Natural killer cell (primary cell): Measurements from ENCODE around the gene CXCR1. TPM values are rescaled to one million over a fixed set of nuclear protein-coding genes. Genes with fewer than 3 reads are reported as not detected.

ENCODE experiments used
- ATAC-seq, 3 donors: fragments of 150-1000 bp in 2 of 3; fragments of 200-7000 bp in 1 of 3; cut with Tn5 transposase; 1 replicate in 1 of 3; 2 replicates in 2 of 3; pipeline ENCODE4 v1.10.0; 2021; ENCODE audit warnings: mild to moderate bottlenecking in 2 of 3, moderate library complexity in 2 of 3
- DNase-seq, 2 donors: peaks; one replicate each; pipeline versions ENCODE4 v3.0.0 to v3.0.0-alpha.2; 2013 to 2021; ENCODE audit warnings: mixed read lengths in 1 of 2
- H3K27ac ChIP-seq: one replicate; pipeline ENCODE4 v1.5.1; 2013; ENCODE audit warnings: mild to moderate bottlenecking, low read length
- H3K27me3 ChIP-seq: one replicate; pipeline ENCODE4 v1.6.1; 2013; ENCODE audit warnings: low read length; ENCODE audit not compliant: control insufficient read depth, insufficient read depth
- H3K36me3 ChIP-seq: one replicate; pipeline ENCODE4 v1.6.1; 2013; ENCODE audit warnings: low read length; ENCODE audit not compliant: control insufficient read depth, insufficient read depth
- H3K4me1 ChIP-seq: one replicate; pipeline ENCODE4 v1.6.1; 2013; ENCODE audit warnings: low read length; ENCODE audit not compliant: control insufficient read depth, insufficient read depth
- H3K4me3 ChIP-seq: one replicate; pipeline ENCODE4 v1.5.1; 2013; ENCODE audit warnings: low read length
- H3K9me3 ChIP-seq: one replicate; pipeline ENCODE4 v1.6.1; 2013; ENCODE audit warnings: low read length; ENCODE audit not compliant: control insufficient read depth, insufficient read depth
- H3K27ac Mint-ChIP-seq, 2 donors: one replicate each; pipeline ENCODE4 v1.8.0; 2022; ENCODE audit warnings: mild to moderate bottlenecking in 2 of 2, mixed read lengths in 2 of 2, moderate library complexity in 1 of 2
- H3K27me3 Mint-ChIP-seq, 2 donors: one replicate each; pipeline ENCODE4 v1.8.0; 2022; ENCODE audit warnings: low read depth in 2 of 2, mixed read lengths in 2 of 2
- H3K36me3 Mint-ChIP-seq: one replicate; pipeline ENCODE4 v1.8.0; 2022; ENCODE audit warnings: mixed read lengths
- H3K4me1 Mint-ChIP-seq, 2 donors: one replicate each; pipeline ENCODE4 v1.8.0; 2022; ENCODE audit warnings: mixed read lengths in 2 of 2
- H3K4me3 Mint-ChIP-seq: one replicate; pipeline ENCODE4 v1.8.0; 2022; ENCODE audit warnings: mild to moderate bottlenecking, moderate library complexity, mixed read lengths
- H3K9me3 Mint-ChIP-seq, 2 donors: one replicate each; pipeline ENCODE4 v1.8.0; 2022; ENCODE audit warnings: mixed read lengths in 2 of 2
- WGBS: methylation state at CpG from one replicate; pipeline ENCODE4 v1.1.7; 2013; ENCODE audit warnings: missing lambda C conversion rate; ENCODE audit not compliant: insufficient coverage; 5-methylcytosine and 5-hydroxymethylcytosine counted together
- intact Hi-C: fragments of 100-400 bp; cut with micrococcal nuclease; formaldehyde crosslinking; loops from one replicate; pipeline ENCODE4 v1.14.2; 2022
- total RNA-seq, 4 donors: library from RNA; stranded (reverse); fragments of 120-200 nt in 1 of 4; gene quantifications; one replicate each; pipeline versions ENCODE4 v1.2.3 to v1.2.4, GENCODE V29; 2013 to 2022
- TF ChIP-seq, protein P1 (sequence below): fragments of 200-600 bp; IDR thresholded peaks from one replicate; pipeline ENCODE4 v1.8.0; 2022; ENCODE audit warnings: antibody characterized with exemption

CXCR1 gene
- total RNA-seq, 3 donors from 2014 or later (not counting 1 experiment from before 2014, with no cell fraction given), result 9.1 to 19.2 (median 10.6) TPM

DNA sequence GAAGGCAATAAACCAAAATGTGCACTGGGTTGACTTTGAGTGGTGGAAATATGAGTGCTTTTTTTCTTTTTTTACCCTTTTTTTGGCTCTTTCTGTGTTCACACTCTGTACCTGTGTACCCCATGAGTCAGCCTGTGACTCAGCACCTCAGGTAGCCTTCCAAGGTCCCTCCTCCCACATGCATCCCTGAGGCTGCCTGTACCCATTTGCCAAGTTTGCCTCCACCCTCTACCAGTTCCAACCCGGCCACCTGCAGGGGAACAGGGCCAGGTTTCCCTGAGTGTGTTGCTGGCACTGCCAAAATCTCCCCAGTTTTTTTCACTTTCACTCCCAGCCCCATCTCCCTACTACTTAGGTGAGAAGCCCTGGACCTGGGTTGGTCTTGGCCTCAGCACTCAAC, 14.0 kb downstream of the CXCR1 start:
- peaks cover 17 to 19% of the 10 kb centered on the region in 2 donors for H3K4me1 Mint-ChIP-seq
- Histone ChIP-seq H3K27me3 (no peaks in the 10 kb centered on the region), H3K4me3 (no peak overlapping the region), H3K27ac (no peak overlapping the region), H3K4me1 (no peaks in the 10 kb centered on the region), H3K36me3 (no peaks in the 10 kb centered on the region), H3K9me3 (no peaks in the 10 kb centered on the region)
- TF ChIP-seq, protein P1, sequence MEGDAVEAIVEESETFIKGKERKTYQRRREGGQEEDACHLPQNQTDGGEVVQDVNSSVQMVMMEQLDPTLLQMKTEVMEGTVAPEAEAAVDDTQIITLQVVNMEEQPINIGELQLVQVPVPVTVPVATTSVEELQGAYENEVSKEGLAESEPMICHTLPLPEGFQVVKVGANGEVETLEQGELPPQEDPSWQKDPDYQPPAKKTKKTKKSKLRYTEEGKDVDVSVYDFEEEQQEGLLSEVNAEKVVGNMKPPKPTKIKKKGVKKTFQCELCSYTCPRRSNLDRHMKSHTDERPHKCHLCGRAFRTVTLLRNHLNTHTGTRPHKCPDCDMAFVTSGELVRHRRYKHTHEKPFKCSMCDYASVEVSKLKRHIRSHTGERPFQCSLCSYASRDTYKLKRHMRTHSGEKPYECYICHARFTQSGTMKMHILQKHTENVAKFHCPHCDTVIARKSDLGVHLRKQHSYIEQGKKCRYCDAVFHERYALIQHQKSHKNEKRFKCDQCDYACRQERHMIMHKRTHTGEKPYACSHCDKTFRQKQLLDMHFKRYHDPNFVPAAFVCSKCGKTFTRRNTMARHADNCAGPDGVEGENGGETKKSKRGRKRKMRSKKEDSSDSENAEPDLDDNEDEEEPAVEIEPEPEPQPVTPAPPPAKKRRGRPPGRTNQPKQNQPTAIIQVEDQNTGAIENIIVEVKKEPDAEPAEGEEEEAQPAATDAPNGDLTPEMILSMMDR, result no peak
- H3K36me3 Mint-ChIP-seq, result no peaks in the 10 kb centered on the region
- intact Hi-C loops, result no loop called here
- H3K9me3 Mint-ChIP-seq, result no peaks in the 10 kb centered on the region
- ATAC-seq, result no peak
- no peak overlapping the region for H3K27ac Mint-ChIP-seq
- 100% methylated on average over 1 of the region's 1 CpG for WGBS
- no peak overlapping the region for H3K4me3 Mint-ChIP-seq
- no peak for DNase-seq
- H3K27me3 Mint-ChIP-seq, result peaks cover 0 to 5% of the 10 kb centered on the region in 2 donors

DNA sequence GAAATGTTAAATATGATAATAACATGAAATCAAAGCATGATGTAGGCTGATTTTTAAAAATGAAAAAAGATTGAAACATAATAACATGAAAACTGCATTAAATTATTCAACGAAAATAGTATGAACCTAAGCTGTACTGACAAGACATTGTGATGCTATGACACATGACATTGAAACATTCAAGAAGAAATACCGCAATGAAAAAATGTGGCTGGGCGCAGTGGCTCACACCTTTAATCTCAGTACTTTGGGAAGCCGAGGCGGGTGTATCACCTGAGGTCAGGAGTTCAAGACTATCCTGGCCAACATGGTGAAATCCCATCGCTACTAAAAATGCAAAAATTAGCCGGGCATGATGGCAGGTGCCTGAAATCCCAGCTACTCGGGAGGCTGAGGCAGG, 14.6 kb downstream of the CXCR1 start:
- TF ChIP-seq, protein P1, result no peak
- WGBS, result 91% methylated on average over 8 of the region's 8 CpGs
- DNase-seq (no peak), ATAC-seq (no peak)
- no peak overlapping the region for H3K4me3 Mint-ChIP-seq
- intact Hi-C loops, result no loop called here
- no peak overlapping the region for H3K27ac Mint-ChIP-seq
- H3K27me3 ChIP-seq, result no peaks in the 10 kb centered on the region
- H3K27ac ChIP-seq, result no peak overlapping the region
- no peaks in the 10 kb centered on the region for H3K9me3 Mint-ChIP-seq
- H3K4me1 ChIP-seq, result no peaks in the 10 kb centered on the region
- no peaks in the 10 kb centered on the region for H3K36me3 ChIP-seq
- H3K27me3 Mint-ChIP-seq, result peaks cover 0 to 5% of the 10 kb centered on the region in 2 donors
- H3K36me3 Mint-ChIP-seq, result no peaks in the 10 kb centered on the region
- H3K4me3 ChIP-seq, result no peak overlapping the region
- H3K4me1 Mint-ChIP-seq, result peaks cover 17 to 19% of the 10 kb centered on the region in 2 donors
- no peaks in the 10 kb centered on the region for H3K9me3 ChIP-seq

DNA sequence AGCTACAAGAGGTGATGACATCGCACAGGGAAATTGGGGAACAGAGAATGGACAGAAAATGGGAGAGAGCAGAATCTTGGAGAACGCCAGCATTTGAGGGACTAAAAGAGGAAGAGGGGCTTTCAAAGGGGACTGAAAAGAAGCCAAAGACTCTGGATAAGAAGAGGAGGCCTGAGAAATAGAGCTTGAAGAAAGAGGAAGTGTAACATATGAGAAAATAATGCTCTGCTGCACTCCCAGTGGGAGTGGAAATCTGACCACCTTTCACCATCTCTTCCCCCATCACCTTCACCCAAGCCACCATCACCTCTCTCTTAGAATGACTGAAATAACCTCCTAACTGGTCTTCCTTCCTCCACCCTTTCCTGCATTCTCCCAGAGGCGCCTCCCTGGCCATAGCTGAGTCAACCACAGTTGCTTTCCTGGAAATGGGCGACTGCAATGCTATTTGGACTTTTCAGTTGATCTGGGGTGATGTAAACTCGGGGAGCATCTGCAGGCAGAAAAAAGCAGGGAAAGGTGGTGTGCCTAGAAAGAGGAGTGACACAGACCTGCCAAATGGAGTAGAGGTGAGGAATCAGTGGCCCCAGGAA, 16.8 kb downstream of the CXCR1 start:
- no peaks in the 10 kb centered on the region for H3K4me1 ChIP-seq
- Mint-ChIP-seq H3K4me3 (no peak overlapping the region), H3K4me1 (peaks cover 17 to 19% of the 10 kb centered on the region in 2 donors), H3K9me3 (no peaks in the 10 kb centered on the region), H3K27ac (no peak overlapping the region), H3K36me3 (peaks cover 5% of the 10 kb centered on the region), H3K27me3 (peaks cover 0 to 5% of the 10 kb centered on the region in 2 donors)
- intact Hi-C loops, result no loop called here
- 63% methylated on average over 5 of the region's 5 CpGs for WGBS
- DNase-seq (no peak), ATAC-seq (no peak)
- H3K9me3 ChIP-seq, result no peaks in the 10 kb centered on the region
- no peaks in the 10 kb centered on the region for H3K27me3 ChIP-seq
- TF ChIP-seq, protein P1, result no peak
- no peak overlapping the region for H3K27ac ChIP-seq
- H3K36me3 ChIP-seq, result no peaks in the 10 kb centered on the region
- H3K4me3 ChIP-seq, result no peak overlapping the region

DNA sequence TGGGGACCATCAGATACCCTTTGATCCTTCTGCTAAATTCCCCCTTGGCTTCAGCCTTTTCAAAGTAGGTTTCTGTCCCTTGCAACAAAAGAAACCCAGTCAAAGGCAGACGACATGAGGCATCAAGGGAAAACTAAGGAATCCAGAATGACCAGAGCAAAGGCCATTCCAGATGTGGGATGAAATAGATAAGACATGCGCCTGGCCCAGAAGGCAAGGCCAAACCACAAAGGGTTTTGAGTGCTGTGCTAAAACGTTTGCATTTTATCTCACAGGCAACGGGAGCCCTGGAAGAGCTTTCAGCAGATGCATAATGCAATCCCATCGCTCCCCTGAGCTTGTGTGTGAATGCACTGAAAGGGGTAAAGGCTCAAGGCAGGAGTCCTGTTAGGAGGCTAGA, 17.7 kb downstream of the CXCR1 start:
- Mint-ChIP-seq H3K9me3 (no peaks in the 10 kb centered on the region), H3K36me3 (peaks cover 5% of the 10 kb centered on the region), H3K27me3 (peaks cover 0 to 4% of the 10 kb centered on the region in 2 donors), H3K4me3 (no peak overlapping the region), H3K4me1 (peaks cover 15 to 17% of the 10 kb centered on the region in 2 donors), H3K27ac (no peak overlapping the region)
- DNase-seq, result no peak
- Histone ChIP-seq H3K9me3 (no peaks in the 10 kb centered on the region), H3K27me3 (no peaks in the 10 kb centered on the region), H3K36me3 (no peaks in the 10 kb centered on the region), H3K4me1 (no peaks in the 10 kb centered on the region), H3K4me3 (no peak overlapping the region), H3K27ac (no peak overlapping the region)
- ATAC-seq, result no peak
- TF ChIP-seq, protein P1, result no peak
- WGBS, result 89% methylated on average over 5 of the region's 5 CpGs
- intact Hi-C loops, result no loop called here
